Pons (tissue), 1 donor: ENCODE data around the gene SRGAP2B.
"Not testable (repeated sequence)": the region's sequence is repeated elsewhere in the genome, so short reads cannot be mapped to it uniquely, and the experiment has no call there.

ENCODE experiments used
- DNase-seq: peaks from one replicate; pipeline ENCODE4 v3.0.0-alpha.2; 2016; ENCODE audit warnings: low spot score

Gene SRGAP2B

DNA sequence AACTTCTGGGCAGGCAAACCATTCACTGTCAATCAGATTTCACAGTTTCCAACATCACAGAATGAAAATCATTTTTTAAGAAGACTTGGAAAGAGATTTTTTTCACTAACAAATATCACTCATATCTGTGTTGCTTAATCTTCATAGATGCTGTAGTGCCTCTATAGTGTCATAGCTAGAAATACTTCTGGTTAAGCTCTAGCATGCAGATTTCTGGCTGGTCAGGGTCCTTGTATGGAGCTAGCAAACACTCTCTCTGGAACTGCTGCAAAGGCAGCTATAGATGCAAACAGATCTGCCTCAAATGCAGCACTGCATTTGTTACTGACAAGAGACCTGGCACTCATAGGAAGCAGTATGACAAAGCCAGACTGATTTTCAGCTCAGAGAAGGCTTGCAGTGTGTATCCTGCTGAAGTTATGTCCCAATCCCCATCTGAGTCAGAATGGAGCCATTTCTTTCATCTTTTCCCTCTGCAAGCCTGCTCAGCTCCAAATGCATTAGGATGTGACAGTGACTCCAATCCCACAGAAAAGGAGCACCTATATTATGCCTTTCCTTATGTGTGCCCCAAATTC lies 99.2 kb downstream of the SRGAP2B start:
- DNase-seq, result peak; percentile 19

DNA sequence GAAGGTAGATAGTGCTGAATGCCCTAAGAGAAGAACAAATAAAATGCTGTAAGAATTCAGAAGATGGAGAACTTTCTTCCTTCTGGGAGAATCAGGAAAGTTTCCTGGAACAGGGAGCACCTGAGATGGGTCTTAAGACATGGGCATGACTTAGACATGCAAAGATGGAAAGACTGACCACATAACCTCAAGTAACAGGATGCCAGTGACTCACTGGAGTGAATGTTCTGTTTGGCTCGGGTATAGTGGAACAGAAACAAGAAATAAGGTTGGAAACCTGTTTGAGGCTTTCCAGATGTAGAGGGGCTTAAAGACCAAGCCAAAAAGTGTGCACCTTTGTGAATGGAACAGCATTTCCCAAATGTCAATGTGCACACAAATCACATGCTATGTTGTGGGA lies 102.2 kb downstream of the SRGAP2B start:
- not testable (repeated sequence) for DNase-seq

DNA sequence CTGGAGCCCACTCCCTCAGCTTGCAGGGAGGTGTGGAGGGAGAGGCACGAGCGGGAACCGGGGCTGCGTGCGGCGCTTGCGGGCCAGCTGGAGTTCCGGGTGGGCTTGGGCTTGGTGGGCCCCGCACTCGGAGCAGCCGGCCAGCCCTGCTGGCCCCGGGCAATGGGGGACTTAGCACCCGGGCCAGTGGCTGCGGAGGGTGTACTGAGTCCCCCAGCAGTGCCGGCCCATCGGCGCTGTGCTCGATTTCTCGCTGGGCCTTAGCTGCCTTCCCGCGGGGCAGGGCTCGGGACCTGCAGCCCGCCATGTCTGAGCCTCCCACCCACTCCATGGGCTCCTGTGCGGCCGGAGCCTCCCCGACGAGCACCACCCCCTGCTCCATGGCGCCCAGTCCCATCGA lies 104.5 kb downstream of the SRGAP2B start:
- not testable (repeated sequence) for DNase-seq

DNA sequence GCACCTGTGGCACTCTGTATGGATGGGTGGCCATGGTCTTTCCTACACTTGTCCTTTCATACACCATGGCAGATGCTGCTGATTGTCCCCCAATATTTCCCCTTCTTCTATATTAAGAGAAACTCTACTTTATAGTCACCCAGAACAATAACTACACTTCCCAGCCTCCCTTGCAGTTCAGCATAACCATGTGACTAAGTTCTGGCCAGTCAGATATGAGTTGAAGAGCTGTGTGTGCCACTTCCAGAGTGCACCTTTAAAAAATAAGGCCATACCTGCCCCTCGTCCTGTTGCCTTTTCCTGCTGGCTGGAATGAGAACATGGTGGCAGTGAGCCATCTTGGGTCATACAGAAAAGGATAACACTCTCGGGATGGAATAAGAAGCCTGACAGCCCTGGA lies 108.0 kb downstream of the SRGAP2B start:
- DNase-seq, result not testable (repeated sequence)

DNA sequence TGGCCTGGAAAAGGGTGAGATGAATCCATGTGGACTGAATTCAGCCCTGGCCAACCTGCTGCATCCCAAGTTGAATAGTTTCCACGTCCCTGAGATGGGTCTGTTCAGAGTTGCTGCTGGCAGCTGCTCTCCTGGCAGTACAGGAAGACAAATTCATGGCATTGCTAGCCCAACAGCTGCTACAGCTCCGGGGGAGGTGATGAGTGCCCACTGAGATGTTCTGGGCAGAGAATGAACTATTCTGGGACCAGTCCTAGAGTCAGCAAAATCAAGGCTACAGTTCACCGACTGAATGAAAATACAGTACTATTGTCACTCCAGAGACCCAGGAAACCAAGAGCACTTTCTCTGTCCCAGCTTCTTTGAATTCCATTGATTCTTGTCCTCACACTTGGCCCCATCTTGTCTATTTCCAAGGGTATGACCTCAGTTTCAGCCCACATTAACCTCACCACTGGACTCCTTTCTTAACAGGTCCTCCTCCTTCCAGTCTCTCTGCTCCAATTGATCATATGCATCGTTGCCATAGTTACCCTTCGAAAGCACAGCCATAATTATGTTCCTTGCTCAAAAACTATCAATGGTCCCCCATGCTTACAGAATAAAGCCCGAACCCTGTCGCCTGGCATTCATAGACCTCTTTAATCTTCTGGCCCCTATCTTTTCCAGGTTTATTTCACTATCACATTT lies 108.8 kb downstream of the SRGAP2B start:
- not testable (repeated sequence) for DNase-seq

DNA sequence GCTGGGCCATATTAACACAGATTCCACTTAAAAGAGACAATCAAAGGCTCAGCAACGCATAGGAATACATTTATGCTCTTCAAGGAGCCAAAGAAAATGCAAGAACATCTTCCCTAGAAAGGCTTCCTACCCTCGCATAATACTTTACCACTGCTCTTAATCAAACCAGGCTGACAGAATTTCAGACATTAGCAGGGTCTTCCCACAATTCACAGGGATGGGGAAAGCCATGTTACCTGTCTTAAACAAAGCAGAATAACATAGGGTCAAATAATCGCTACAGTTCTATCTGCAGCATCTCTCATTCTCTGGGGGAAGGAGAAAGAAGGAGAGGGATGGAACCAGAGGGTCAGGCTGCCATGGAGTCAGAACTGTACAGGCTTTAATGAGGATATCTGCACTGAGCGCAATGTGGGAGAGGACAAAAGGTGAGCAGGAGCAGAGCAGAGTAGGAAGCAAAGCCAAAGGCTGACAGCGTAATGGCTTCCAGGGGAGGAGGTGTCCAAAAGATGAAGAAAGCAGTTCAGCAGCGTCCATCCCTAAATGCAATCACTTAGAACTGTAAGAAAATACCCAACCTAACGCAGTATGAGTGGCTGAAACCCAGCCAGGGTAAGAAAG lies 109.5 kb downstream of the SRGAP2B start:
- not testable (repeated sequence) for DNase-seq

DNA sequence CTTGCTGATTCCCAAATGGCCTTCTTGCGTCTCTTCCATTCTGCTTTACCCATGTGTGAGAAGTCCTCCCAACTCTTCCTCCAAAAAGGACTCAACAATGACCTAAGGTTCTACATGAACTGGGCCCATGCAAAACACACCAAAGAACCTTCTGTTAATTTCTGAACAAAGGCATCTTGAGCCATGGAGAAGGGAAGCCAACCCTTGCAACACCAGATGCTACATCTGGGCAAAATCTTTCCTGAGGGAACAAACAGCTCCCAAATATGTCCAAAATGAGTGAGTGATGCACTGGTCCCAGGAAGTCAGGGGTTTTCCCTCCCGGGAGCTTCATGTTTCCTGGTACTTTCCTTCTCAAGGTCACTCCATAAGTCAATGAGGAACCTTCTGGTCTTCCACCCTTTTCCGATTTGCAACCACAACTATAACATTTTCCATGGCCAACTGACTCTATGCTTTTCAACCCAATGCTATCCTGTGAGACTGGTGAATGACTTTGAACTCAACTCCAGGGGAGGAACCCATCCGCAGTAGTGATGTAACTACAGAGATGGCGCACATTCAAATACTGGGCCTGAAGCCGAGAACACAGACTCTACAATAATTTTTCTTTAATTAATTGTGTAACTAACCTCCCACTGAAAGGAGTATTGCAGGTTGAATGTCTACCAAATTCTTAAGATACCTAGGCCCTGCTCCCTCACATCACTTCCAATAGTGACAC lies 112.2 kb downstream of the SRGAP2B start:
- DNase-seq, result not testable (repeated sequence)

DNA sequence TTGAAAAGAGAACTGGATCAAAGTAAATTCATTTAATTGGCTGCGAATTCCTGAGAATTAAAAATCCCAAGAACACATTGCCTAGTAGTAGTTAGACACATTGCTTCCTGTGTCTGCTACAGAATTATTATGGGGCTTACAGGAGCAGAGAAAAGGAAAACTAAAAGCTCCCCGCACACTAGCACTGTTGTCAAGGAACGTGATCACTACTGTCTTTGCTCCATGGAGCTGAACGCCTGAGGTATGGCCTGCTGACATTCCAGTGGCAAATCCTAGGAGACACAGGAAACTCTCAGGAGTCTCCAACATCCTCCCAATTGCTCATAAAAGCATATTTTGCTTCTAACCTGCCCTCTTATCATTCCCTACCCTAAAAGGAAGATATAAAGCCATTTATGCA lies 114.0 kb downstream of the SRGAP2B start:
- DNase-seq, result not testable (repeated sequence)

DNA sequence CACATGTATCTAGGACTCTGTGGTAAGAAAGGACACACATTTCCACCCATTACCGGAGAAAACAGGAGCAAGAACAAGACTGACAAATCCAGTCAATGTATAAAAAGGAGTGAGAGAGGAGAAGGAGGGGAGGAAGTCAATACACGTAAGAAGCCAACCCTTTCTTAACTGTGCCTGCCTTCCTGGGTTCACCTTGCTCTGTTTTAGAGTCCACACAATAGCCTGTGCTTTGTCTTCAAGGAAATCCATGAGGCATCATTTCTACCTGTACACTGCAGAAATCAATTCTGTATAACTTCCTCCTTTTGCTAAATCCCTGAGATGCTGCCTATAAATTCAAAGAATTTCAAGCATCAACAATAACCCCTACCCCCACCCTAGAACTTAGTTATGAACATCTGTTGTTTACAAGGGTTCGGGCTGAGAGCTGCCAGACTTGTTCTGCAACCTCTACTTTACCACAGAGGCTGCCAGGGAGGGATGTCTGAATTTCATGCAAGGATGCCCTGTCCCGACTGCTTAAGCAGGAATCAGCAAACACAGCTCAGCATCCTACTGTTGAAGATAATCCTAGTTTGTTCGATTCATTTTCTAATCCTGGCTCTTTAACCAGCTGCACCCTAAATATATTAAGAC lies 115.0 kb downstream of the SRGAP2B start:
- not testable (repeated sequence) for DNase-seq

DNA sequence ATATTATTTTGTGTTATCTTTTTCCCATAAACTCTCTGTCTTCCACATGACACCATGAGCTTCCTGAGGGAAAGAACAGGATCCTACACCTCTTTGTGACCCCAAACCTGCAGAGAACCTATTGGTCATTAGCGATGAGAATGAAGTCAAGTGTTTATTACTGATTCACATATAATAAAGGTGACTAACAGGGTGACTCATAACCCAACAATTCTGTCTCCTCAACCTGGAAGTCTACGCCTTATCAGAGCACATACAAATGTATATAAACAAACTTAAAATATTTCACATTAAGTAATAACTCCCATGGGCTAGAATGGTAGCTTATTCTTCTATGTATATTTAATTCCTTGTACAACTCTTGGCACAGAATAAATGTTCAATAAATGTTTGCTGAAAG lies 117.3 kb downstream of the SRGAP2B start:
- DNase-seq, result not testable (repeated sequence)

DNA sequence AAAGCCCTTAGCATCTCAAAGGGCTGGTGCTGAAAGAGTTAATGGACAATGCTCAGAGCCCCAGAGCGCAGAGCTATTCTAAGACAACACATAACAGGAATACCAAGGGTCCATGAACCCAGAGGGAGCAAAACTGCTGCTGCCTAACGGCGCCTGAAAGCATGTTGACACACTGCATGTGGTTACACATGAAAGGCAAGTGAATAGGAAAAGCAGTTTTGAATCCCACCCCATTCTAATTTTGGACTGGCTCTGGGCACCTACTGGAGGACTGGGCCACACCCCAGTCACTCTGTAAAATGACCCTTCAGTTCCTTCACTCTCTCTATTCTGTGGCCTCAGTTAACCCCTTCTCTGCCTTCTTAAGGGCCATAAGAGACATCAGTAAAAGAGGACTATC lies 123.2 kb downstream of the SRGAP2B start:
- DNase-seq, result not testable (repeated sequence)

DNA sequence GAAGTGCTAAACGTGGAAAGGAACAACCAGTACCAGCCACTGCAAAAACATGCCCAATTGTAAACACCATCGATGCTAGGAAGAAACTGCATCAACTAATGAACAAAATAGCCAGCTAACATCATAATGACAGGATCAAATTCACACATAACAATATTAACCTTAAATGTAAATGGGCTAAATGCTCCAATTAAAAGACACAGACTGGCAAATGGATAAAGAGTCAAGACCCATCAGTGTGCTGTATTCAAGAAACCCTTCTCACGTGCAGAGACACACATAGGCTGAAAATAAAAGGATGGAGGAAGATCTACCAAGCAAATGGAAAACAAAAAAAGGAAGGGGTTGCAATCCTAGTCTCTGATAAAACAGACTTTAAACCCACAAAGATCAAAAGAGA lies 128.6 kb downstream of the SRGAP2B start:
- not testable (repeated sequence) for DNase-seq

DNA sequence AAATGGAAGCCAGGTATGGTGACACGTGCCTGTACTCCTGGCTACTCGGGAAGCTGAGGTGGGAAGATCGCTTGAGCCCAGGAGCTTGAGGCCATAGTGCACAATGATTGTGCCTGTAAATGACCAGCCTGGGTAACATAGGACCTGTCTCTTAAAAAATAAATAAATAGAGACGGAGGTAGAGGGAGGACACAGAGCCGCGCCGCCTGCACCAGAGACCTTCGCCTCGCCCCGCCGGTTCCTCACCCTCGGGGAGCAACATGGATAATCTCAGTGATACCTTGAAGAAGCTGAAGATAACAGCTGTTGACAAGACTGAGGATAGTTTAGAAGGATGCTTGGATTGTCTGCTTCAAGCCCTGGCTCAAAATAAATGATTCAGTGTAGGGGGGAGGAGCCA lies 130.4 kb downstream of the SRGAP2B start:
- not testable (repeated sequence) for DNase-seq

DNA sequence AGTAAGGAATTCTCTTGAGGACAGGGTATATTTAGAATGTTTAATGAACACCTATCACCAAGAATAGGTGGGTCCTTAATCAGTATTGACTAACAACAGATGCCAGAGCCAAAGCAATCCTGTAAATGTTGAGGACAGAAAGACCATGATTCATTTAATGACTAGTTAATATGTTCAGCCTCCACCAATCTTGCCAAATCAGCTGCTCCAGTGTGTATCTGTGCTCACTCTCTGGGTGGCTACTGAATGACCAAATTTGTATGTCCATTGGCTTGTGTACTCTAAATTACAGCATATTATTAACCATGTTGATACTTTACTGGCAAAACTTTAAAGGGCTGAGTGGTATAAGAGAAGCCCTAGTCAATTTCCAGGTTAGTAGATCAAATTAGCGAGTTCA lies 130.9 kb downstream of the SRGAP2B start:
- not testable (repeated sequence) for DNase-seq

DNA sequence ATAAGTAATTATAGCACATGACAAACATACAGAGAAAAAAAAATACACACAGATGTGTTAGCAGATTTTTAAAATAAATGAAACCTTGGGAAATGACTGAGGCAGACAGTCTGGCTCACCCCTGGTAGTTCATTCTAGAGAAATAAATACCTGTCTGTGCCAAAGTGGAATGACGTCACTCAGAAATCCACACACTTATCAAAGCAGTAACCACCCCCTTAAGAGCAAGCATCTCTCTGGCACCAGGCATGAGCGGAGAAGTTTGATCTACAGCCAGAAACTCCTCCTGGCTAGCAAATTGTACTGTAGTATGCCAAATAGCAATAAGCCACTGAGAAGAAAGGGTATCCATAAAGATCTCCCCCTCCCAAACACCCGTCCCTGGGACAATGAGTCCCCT lies 131.6 kb downstream of the SRGAP2B start:
- DNase-seq, result not testable (repeated sequence)

DNA sequence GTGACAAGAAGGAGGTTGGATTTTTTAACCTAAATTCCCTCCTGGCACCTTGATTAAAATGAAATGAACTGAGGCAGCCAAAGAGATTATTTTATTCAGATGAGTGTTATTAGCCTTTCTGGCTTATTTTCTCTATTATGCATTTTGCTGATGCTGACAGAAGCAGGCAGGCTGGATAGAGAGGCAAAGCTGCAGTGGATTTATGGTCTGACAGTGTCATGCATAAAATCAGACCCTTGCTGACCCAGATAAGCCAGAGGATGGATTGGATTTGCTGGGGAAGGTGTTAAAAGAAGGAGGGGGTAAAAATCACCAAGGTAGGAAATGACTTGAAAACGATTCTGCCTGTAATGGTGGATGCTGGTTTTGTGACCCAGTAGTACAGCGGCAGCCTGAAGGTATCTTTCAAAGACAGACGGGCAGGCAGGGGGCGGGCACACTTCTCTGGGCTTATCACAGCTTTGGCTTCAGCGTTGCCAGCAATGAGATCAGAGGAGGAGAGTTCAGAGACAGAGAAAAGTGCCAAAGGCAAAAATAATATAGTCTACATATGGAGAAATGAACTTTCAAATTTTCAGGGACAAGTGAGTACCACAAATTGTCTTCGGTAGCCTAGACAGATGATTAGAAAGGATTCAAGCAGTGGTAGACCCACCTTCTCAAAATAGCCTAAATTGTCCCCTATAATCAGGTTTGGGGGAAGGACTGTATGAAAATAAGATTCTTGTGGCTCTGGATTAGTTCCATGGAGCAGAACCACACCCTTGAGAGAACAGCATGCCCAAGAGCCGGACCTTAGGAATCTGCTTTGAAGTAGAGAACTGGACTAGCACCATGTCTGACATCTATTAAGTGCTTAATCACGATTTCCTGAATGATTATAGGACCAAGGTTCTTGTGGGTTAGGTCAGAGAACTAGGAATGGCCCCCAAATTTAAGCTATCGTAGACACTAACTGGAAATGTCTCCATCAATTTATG lies 133.2 kb downstream of the SRGAP2B start:
- DNase-seq, result not testable (repeated sequence)

DNA sequence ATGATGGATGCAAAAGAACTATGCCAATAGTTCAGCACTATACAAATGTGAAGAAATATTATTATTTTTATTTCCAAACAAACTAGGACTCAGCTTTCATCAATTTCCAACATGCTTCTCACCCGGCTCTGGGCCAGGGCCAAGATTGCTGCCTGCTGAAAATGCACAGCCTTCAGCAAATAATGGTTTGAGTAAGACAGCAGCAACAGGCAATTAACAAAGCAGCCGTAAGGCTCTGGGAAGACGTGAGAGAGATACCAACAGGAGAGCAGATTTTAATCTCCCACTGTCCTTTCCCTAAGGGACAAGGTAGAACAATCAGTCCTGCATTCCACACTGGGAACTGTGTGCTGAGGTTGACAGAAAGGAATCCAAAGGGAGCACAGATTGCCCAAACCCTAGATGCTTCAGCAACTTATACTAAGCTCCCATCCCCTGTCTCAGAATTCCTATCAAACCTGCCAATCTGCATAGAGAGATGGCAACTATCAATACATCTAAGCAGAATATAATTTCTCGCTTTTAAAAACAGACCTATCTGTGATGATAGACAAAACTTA lies 134.1 kb downstream of the SRGAP2B start:
- DNase-seq, result not testable (repeated sequence)

DNA sequence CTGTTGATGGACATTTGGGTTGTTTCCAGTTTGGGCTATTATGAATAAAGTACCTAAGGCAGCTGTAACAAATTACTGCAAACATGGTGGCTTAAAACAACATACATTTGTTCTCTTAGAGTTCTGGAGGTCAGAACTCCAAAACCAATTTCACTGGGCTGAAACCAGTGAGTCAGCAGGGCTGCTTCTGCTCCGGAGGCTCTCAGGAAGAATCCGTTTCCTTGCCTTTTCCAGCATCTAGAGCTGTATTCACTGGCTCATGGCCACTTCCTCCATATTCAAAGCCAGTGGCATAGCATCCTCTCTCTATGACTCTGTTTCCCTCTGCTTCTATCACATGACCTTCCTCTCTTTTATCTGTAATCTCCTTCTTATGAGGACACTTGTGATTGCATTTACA lies 146.7 kb downstream of the SRGAP2B start:
- not testable (repeated sequence) for DNase-seq

DNA sequence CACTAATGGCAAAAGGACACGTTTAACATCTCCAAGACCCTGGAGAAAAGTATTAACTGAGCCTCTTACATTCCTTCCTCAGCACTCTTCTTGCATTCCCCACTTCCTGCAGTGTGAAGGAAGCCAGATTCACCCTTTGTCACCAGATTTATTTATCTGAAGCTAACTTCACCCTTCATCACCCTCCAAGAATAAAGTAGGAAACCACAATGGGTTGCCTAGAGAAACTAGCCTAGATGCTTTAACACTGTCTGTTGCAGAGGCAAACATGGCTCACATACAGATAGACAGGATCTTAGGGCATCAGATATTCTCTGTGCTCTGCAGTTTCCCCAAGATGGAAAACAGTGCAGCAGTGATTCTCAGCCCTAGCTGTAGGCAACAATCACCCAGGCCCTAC lies 147.6 kb downstream of the SRGAP2B start:
- not testable (repeated sequence) for DNase-seq
